HepG2 (cell line): ENCODE results near the gene ABCB6. TPM values are rescaled to one million over a fixed set of nuclear protein-coding genes. Genes with fewer than 3 reads are reported as not detected.

Experiments used
- BRCA1 ChIP-seq: sonication (generic); formaldehyde crosslinking; IDR thresholded peaks from 2 replicates; pipeline ENCODE4 v1.4.0; 2020; ENCODE audit warnings: missing genetic modification reagents
- CEBPZ ChIP-seq: IDR thresholded peaks from 2 replicates; pipeline ENCODE4 v1.6.1; 2012; ENCODE audit warnings: low read length, improper control_type of control experiment
- EZH2 ChIP-seq: conservative IDR thresholded peaks from 2 replicates; pipeline ENCODE4 v1.6.1; 2012; ENCODE audit warnings: mild to moderate bottlenecking, low read depth, low read length, moderate library complexity
- MAX ChIP-seq: IDR thresholded peaks from 2 replicates; pipeline ENCODE4 v1.6.1; 2012; ENCODE audit warnings: inconsistent platforms
- MEF2D ChIP-seq: sonication (generic); formaldehyde crosslinking; IDR thresholded peaks from 2 replicates; pipeline ENCODE4 v1.5.1; 2020; ENCODE audit warnings: mild to moderate bottlenecking, missing genetic modification reagents
- MYC ChIP-seq: sonication (generic); formaldehyde crosslinking; IDR thresholded peaks from 2 replicates; pipeline ENCODE4 v1.9.0; 2021; ENCODE audit warnings: missing genetic modification reagents, borderline replicate concordance
- PCBP2 ChIP-seq: fragments of 200-400 bp; formaldehyde crosslinking; optimal IDR thresholded peaks from 2 replicates; pipeline ENCODE3; 2018; ENCODE audit warnings: low read length, low read depth; ENCODE audit not compliant: poor library complexity, severe bottlenecking
- SNAPC4 ChIP-seq: sonication (generic); formaldehyde crosslinking; IDR thresholded peaks from 2 replicates; pipeline ENCODE4 v1.4.0; 2020; ENCODE audit warnings: mild to moderate bottlenecking, missing genetic modification reagents
- SRSF4 ChIP-seq: fragments of 200-400 bp; formaldehyde crosslinking; IDR thresholded peaks from one replicate; pipeline ENCODE4 v1.6.1; 2018; ENCODE audit warnings: mild to moderate bottlenecking, low read depth, low read length, moderate library complexity; ENCODE audit not compliant: poor library complexity, severe bottlenecking
- SRSF9 ChIP-seq: fragments of 200-400 bp; formaldehyde crosslinking; IDR thresholded peaks from 2 replicates; pipeline ENCODE4 v1.6.1; 2018; ENCODE audit warnings: borderline replicate concordance, mild to moderate bottlenecking, low read depth, low read length; ENCODE audit not compliant: insufficient read depth, poor library complexity, severe bottlenecking
- SUZ12 ChIP-seq: fragments of 150-350 bp; IDR thresholded peaks from 2 replicates; pipeline ENCODE4 v1.6.1; 2014; ENCODE audit warnings: low read depth, low read length
- TBX2 ChIP-seq: sonication (generic); formaldehyde crosslinking; IDR thresholded peaks from 2 replicates; pipeline ENCODE4 v1.5.0; 2020; ENCODE audit warnings: missing genetic modification reagents, mild to moderate bottlenecking, borderline replicate concordance
- TOE1 ChIP-seq: sonication (generic); formaldehyde crosslinking; IDR thresholded peaks from 2 replicates; pipeline ENCODE4 v1.4.0; 2020; ENCODE audit warnings: mild to moderate bottlenecking, missing genetic modification reagents
- ZNF10 ChIP-seq: sonication (generic); formaldehyde crosslinking; IDR thresholded peaks from 2 replicates; pipeline ENCODE4 v1.4.0; 2020; ENCODE audit warnings: mild to moderate bottlenecking, low read depth, missing genetic modification reagents, borderline replicate concordance
- ZNF235 ChIP-seq: sonication (generic); formaldehyde crosslinking; IDR thresholded peaks from 2 replicates; pipeline ENCODE4 v1.8.1; 2023; ENCODE audit warnings: mild to moderate bottlenecking, missing genetic modification reagents, borderline replicate concordance
- ZNF263 ChIP-seq: sonication (generic); formaldehyde crosslinking; IDR thresholded peaks from 2 replicates; pipeline ENCODE4 v1.4.0; 2020; ENCODE audit warnings: missing genetic modification reagents
- ZNF274 ChIP-seq: sonication (generic); formaldehyde crosslinking; IDR thresholded peaks from 2 replicates; pipeline ENCODE4 v1.5.1; 2020; ENCODE audit warnings: mild to moderate bottlenecking, missing genetic modification reagents
- ZNF678 ChIP-seq: sonication (generic); formaldehyde crosslinking; IDR thresholded peaks from 2 replicates; pipeline ENCODE4 v1.4.0; 2020; ENCODE audit warnings: mild to moderate bottlenecking, missing genetic modification reagents
- ZNF740 ChIP-seq: sonication (generic); formaldehyde crosslinking; IDR thresholded peaks from 2 replicates; pipeline ENCODE4 v1.4.0; 2020; ENCODE audit warnings: missing genetic modification reagents
- ZNF878 ChIP-seq: sonication (generic); formaldehyde crosslinking; IDR thresholded peaks from 2 replicates; pipeline ENCODE4 v1.8.1; 2023; ENCODE audit warnings: mild to moderate bottlenecking, missing genetic modification reagents, moderate library complexity
- ZNF883 ChIP-seq: sonication (generic); formaldehyde crosslinking; IDR thresholded peaks from 2 replicates; pipeline ENCODE4 v1.5.1; 2020; ENCODE audit warnings: mild to moderate bottlenecking, missing genetic modification reagents; ENCODE audit errors: not compliant biosample characterization
- polyA plus RNA-seq, 8 experiments: library from polyadenylated mRNA; depleted of rRNA in 3 of 8; stranded (reverse) in 7 of 8; unstranded in 1 of 8; fragments of >200 nt; fragmentation: Illumina TruSeq in 4 of 8; extraction: Trizol in 4 of 8; gene quantifications; 2 replicates each; pipeline versions ENCODE4 v1.2.1 to v1.2.3, GENCODE V29; 2011 to 2016; ENCODE audit warnings: low read depth in 4 of 8, missing spikeins in 1 of 8, mixed read lengths in 1 of 8; ENCODE audit not compliant: insufficient read depth in 1 of 8
- total RNA-seq, 5 experiments: library from RNA; depleted of rRNA; stranded (reverse); fragments of >200 nt; fragmentation: Illumina TruSeq; extraction: Trizol; gene quantifications; 2 replicates each; pipeline ENCODE4 v1.2.3, GENCODE V29; 2016; ENCODE audit warnings: low read depth in 1 of 5

ABCB6 gene
- total and polyA plus RNA-seq, 2 of the 13 experiments (the other 11 are each of a cell fraction or from before 2014, with no cell fraction given), result 91.1 to 137 TPM

- TF ChIP-seq CEBPZ (no peak), ZNF10 (CRISPR knock-in tag) (no peak), SUZ12 (no peak), ZNF878 (no peak), SRSF4 (no peak), ZNF678 (CRISPR knock-in tag) (peak; percentile 26; the same call in 1 of the 2 replicates), SRSF9 (no peak), ZNF740 (CRISPR knock-in tag) (peak; percentile 84; the same call in 1 of the 2 replicates), TBX2 (CRISPR knock-in tag) (peak; percentile 4; the same call in 1 of the 2 replicates), EZH2 (no peak), ZNF235 (CRISPR knock-in tag) (no peak), BRCA1 (CRISPR knock-in tag) (no peak), ZNF883 (CRISPR knock-in tag) (peak; percentile 16), SNAPC4 (CRISPR knock-in tag) (no peak), PCBP2 (no peak), MYC (peak; percentile 56), ZNF263 (CRISPR knock-in tag) (no peak), MAX (peak; percentile 8; the same call in 1 of the 2 replicates), MEF2D (no peak), TOE1 (CRISPR knock-in tag) (no peak), ZNF274 (CRISPR knock-in tag) (peak; percentile 39; the same call in 1 of the 2 replicates)
These were observed 11.4 kb downstream of the ABCB6 start (continued) for GRCh38 chr2:219207134-219207883.
